SU-DHL-6 (cell line): ENCODE results near the gene SLC43A1.

Experiments used
- EZH2phosphoT487 ChIP-seq: fragments of 200-600 bp; sonication (generic), shearing (Covaris generic); conservative IDR thresholded peaks from 2 replicates; pipeline ENCODE4 v1.6.1; 2018; ENCODE audit warnings: mild to moderate bottlenecking, antibody characterized with exemption, low read length, moderate library complexity, mixed read lengths
- TF ChIP-seq, protein P1 (sequence below): fragments of 200-600 bp; sonication (generic); IDR thresholded peaks from one replicate; pipeline ENCODE4 v1.5.1; 2017; ENCODE audit warnings: antibody characterized with exemption, mild to moderate bottlenecking, low read length, moderate library complexity; ENCODE audit not compliant: insufficient read depth, poor library complexity, severe bottlenecking

DNA sequence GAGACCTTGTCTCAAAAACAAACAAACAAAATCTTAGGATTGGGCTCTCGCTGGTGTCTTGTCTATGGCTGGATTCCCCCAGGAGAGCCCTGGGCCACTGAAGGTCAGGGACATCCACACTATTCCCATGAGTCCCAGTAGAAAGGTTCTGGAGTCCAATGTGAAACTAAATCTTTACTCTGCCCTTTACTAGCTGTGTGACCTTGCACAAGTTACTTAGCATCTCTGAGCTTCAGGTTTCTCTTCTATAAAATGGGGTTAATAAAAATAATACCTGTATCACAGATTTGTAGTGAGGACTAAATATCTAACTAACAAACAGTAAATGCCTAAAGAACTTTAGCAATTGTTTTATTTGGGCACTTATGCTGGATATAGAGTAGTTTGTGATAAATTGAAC, 9.0 kb downstream of the SLC43A1 start:
- TF ChIP-seq, protein P1, sequence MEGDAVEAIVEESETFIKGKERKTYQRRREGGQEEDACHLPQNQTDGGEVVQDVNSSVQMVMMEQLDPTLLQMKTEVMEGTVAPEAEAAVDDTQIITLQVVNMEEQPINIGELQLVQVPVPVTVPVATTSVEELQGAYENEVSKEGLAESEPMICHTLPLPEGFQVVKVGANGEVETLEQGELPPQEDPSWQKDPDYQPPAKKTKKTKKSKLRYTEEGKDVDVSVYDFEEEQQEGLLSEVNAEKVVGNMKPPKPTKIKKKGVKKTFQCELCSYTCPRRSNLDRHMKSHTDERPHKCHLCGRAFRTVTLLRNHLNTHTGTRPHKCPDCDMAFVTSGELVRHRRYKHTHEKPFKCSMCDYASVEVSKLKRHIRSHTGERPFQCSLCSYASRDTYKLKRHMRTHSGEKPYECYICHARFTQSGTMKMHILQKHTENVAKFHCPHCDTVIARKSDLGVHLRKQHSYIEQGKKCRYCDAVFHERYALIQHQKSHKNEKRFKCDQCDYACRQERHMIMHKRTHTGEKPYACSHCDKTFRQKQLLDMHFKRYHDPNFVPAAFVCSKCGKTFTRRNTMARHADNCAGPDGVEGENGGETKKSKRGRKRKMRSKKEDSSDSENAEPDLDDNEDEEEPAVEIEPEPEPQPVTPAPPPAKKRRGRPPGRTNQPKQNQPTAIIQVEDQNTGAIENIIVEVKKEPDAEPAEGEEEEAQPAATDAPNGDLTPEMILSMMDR, result no peak
- no peak for TF ChIP-seq EZH2phosphoT487
